CD4-positive, CD25-positive, alpha-beta regulatory T cell (primary cell): ENCODE measurements around the gene L2HGDH. TPM values are rescaled to one million over a fixed set of nuclear protein-coding genes. Genes with fewer than 3 reads are reported as not detected.
"Not testable (repeated sequence)": the region's sequence is repeated elsewhere in the genome, so short reads cannot be mapped to it uniquely, and the experiment has no call there.

ENCODE experiments used
- ATAC-seq, 2 donors: fragments of 150-1000 bp; cut with Tn5 transposase; one replicate each; pipeline ENCODE4 v1.10.0; 2021; ENCODE audit warnings: low read depth in 2 of 2, moderate number of reproducible peaks in 2 of 2, moderate library complexity in 1 of 2
- DNase-seq, 3 donors: peaks; one replicate each; pipeline versions ENCODE4 v3.0.0 to v3.0.0-alpha.2; 2012 to 2022; ENCODE audit warnings: mixed read lengths in 1 of 3
- H3K27ac ChIP-seq: one replicate; pipeline ENCODE4 v1.7.0; 2013; ENCODE audit warnings: mild to moderate bottlenecking, low read length; ENCODE audit not compliant: insufficient read depth, poor library complexity, severe bottlenecking
- H3K27me3 ChIP-seq: one replicate; pipeline ENCODE4 v1.7.0; 2013; ENCODE audit warnings: low read length; ENCODE audit not compliant: control insufficient read depth, insufficient read depth
- H3K36me3 ChIP-seq: one replicate; pipeline ENCODE4 v1.7.0; 2013; ENCODE audit warnings: mild to moderate bottlenecking, low read length, moderate library complexity; ENCODE audit not compliant: control insufficient read depth, insufficient read depth
- H3K4me1 ChIP-seq: 2 replicates; pipeline ENCODE4 v1.7.0; 2013; ENCODE audit warnings: mild to moderate bottlenecking, low read length; ENCODE audit not compliant: insufficient read depth, control insufficient read depth, poor library complexity, severe bottlenecking
- H3K4me3 ChIP-seq: one replicate; pipeline ENCODE4 v1.7.0; 2013; ENCODE audit warnings: low read depth, mild to moderate bottlenecking, low read length, moderate library complexity
- H3K9me3 ChIP-seq, 2 experiments: 1 replicate in 1 of 2; 2 replicates in 1 of 2; pipeline ENCODE4 v1.7.0; 2013; ENCODE audit warnings: low read length in 2 of 2, mild to moderate bottlenecking in 1 of 2, moderate library complexity in 1 of 2; ENCODE audit not compliant: control insufficient read depth in 2 of 2
- H3K27ac Mint-ChIP-seq, 3 donors: one replicate each; pipeline ENCODE4 v1.8.0; 2020 to 2022; ENCODE audit warnings: mild to moderate bottlenecking in 3 of 3, mixed read lengths in 3 of 3, moderate library complexity in 2 of 3
- H3K27me3 Mint-ChIP-seq: one replicate; pipeline ENCODE4 v1.8.0; 2022; ENCODE audit warnings: mild to moderate bottlenecking, mixed read lengths
- H3K36me3 Mint-ChIP-seq: one replicate; pipeline ENCODE4 v1.8.0; 2020; ENCODE audit warnings: mixed read lengths
- H3K4me1 Mint-ChIP-seq, 4 donors: one replicate each; pipeline ENCODE4 v1.8.0; 2020 to 2022; ENCODE audit warnings: mixed read lengths in 4 of 4, mild to moderate bottlenecking in 1 of 4
- H3K4me3 Mint-ChIP-seq, 4 donors: one replicate each; pipeline ENCODE4 v1.8.0; 2020 to 2022; ENCODE audit warnings: mild to moderate bottlenecking in 4 of 4, mixed read lengths in 4 of 4, moderate library complexity in 3 of 4
- H3K9me3 Mint-ChIP-seq, 7 donors: one replicate each; pipeline ENCODE4 v1.8.0; 2020 to 2022; ENCODE audit warnings: mixed read lengths in 7 of 7, mild to moderate bottlenecking in 3 of 7, moderate library complexity in 2 of 7
- polyA plus RNA-seq, 4 donors: library from polyadenylated mRNA; unstranded; fragments of 300-500 nt; fragmentation: Illumina TruSeq; gene quantifications; one replicate each; pipeline ENCODE4 v1.2.3, GENCODE V29; 2021
- total RNA-seq: library from RNA; stranded (reverse); gene quantifications from one replicate; pipeline ENCODE4 v1.2.3, GENCODE V29; 2022

Gene L2HGDH
- total and polyA plus RNA-seq, 5 donors from 2014 or later, result 2.2 to 3.7 (median 3.2) TPM

GRCh38 chr14:50320283-50320682 is 8.3 kb upstream of the L2HGDH start:
- H3K4me3 ChIP-seq, result no peak overlapping the region
- peaks cover 20% of the 10 kb centered on the region for H3K36me3 Mint-ChIP-seq
- H3K27ac ChIP-seq, result no peak overlapping the region
- no peaks in the 10 kb centered on the region for H3K27me3 Mint-ChIP-seq
- DNase-seq (no peak), ATAC-seq (no peak)
- H3K4me3 Mint-ChIP-seq, result no peak overlapping the region
- no peaks in the 10 kb centered on the region for H3K9me3 Mint-ChIP-seq
- no peak overlapping the region for H3K27ac Mint-ChIP-seq
- no peaks in the 10 kb centered on the region for H3K27me3 ChIP-seq
- peaks cover 9% of the 10 kb centered on the region for H3K36me3 ChIP-seq
- H3K9me3 ChIP-seq, result no peaks in the 10 kb centered on the region
- H3K4me1 Mint-ChIP-seq, result peaks cover 13 to 32% (median 16%) of the 10 kb centered on the region in 4 donors
- peaks cover 6% of the 10 kb centered on the region for H3K4me1 ChIP-seq

- Mint-ChIP-seq H3K27ac (no peak overlapping the region), H3K36me3 (peaks cover 16% of the 10 kb centered on the region), H3K4me1 (peaks cover 13 to 32% (median 16%) of the 10 kb centered on the region in 4 donors), H3K4me3 (no peak overlapping the region), H3K9me3 (no peaks in the 10 kb centered on the region), H3K27me3 (no peaks in the 10 kb centered on the region)
- Histone ChIP-seq H3K9me3 (no peaks in the 10 kb centered on the region), H3K4me1 (peaks cover 6% of the 10 kb centered on the region), H3K27ac (no peak overlapping the region), H3K27me3 (no peaks in the 10 kb centered on the region), H3K4me3 (no peak overlapping the region), H3K36me3 (peaks cover 9% of the 10 kb centered on the region)
- no peak for DNase-seq
- ATAC-seq, result no peak
Measured at GRCh38 chr14:50319721-50320120, 7.7 kb upstream of the L2HGDH start.

GRCh38 chr14:50319293-50319692 is 7.3 kb upstream of the L2HGDH start:
- H3K36me3 ChIP-seq, result peaks cover 5% of the 10 kb centered on the region
- no peak overlapping the region for H3K27ac Mint-ChIP-seq
- H3K27me3 Mint-ChIP-seq, result no peaks in the 10 kb centered on the region
- peaks cover 15% of the 10 kb centered on the region for H3K36me3 Mint-ChIP-seq
- H3K4me3 ChIP-seq, result no peak overlapping the region
- H3K9me3 Mint-ChIP-seq, result no peaks in the 10 kb centered on the region
- no peak overlapping the region for H3K27ac ChIP-seq
- peaks cover 6% of the 10 kb centered on the region for H3K4me1 ChIP-seq
- DNase-seq (no peak), ATAC-seq (no peak)
- H3K4me3 Mint-ChIP-seq, result no peak overlapping the region
- H3K9me3 ChIP-seq, result no peaks in the 10 kb centered on the region
- H3K4me1 Mint-ChIP-seq, result peaks cover 14 to 34% (median 17%) of the 10 kb centered on the region in 4 donors
- no peaks in the 10 kb centered on the region for H3K27me3 ChIP-seq

- H3K27me3 Mint-ChIP-seq, result no peaks in the 10 kb centered on the region
- Histone ChIP-seq H3K27ac (no peak overlapping the region), H3K9me3 (no peaks in the 10 kb centered on the region), H3K36me3 (no peaks in the 10 kb centered on the region), H3K4me1 (peaks cover 12% of the 10 kb centered on the region), H3K27me3 (no peaks in the 10 kb centered on the region), H3K4me3 (no peak overlapping the region)
- H3K4me3 Mint-ChIP-seq, result no peak overlapping the region
- H3K36me3 Mint-ChIP-seq, result peaks cover 11% of the 10 kb centered on the region
- ATAC-seq, result no peak
- peak in 1 of 3 donors; percentile 18 for DNase-seq
- H3K27ac Mint-ChIP-seq, result no peak overlapping the region
- peaks cover 14 to 44% (median 28%) of the 10 kb centered on the region in 4 donors for H3K4me1 Mint-ChIP-seq
- no peaks in the 10 kb centered on the region for H3K9me3 Mint-ChIP-seq
Measured at GRCh38 chr14:50318031-50318626, 6.1 kb upstream of the L2HGDH start.

- H3K4me1 Mint-ChIP-seq, result peaks cover 26 to 54% (median 38%) of the 10 kb centered on the region in 4 donors
- peaks cover 11% of the 10 kb centered on the region for H3K36me3 Mint-ChIP-seq
- peaks cover 21% of the 10 kb centered on the region for H3K4me1 ChIP-seq
- not testable (repeated sequence) for H3K4me3 ChIP-seq, H3K9me3 Mint-ChIP-seq, H3K27ac ChIP-seq, H3K27me3 Mint-ChIP-seq, H3K36me3 ChIP-seq, DNase-seq, ATAC-seq, H3K9me3 ChIP-seq, H3K27me3 ChIP-seq
- H3K4me3 Mint-ChIP-seq, result peak overlapping the region; percentile 41 to 95 (median 78)
- peak overlapping the region in 1 of 3 donors; percentile 96 for H3K27ac Mint-ChIP-seq
Measured at GRCh38 chr14:50314098-50314497, 2.1 kb upstream of the L2HGDH start.

GRCh38 chr14:50312734-50313054 is 665 bp upstream of the L2HGDH start:
- H3K9me3 Mint-ChIP-seq, result peaks cover 0 to 1% (median 0%) of the 10 kb centered on the region in 7 donors
- peak; percentile 45 to 48 for ATAC-seq
- peak overlapping the region; percentile 96 to 97 (median 97) for H3K27ac Mint-ChIP-seq
- peak overlapping the region; percentile 80 for H3K4me3 ChIP-seq
- peaks cover 21% of the 10 kb centered on the region for H3K4me1 ChIP-seq
- H3K27ac ChIP-seq, result peak overlapping the region; percentile 91
- H3K36me3 ChIP-seq, result no peaks in the 10 kb centered on the region
- peak overlapping the region; percentile 95 to 97 (median 95) for H3K4me3 Mint-ChIP-seq
- H3K4me1 Mint-ChIP-seq, result peaks cover 21 to 53% (median 37%) of the 10 kb centered on the region in 4 donors
- no peaks in the 10 kb centered on the region for H3K27me3 Mint-ChIP-seq
- no peaks in the 10 kb centered on the region for H3K9me3 ChIP-seq
- peaks cover 11% of the 10 kb centered on the region for H3K36me3 Mint-ChIP-seq
- peak in 2 of 3 donors; percentile 78 for DNase-seq
- H3K27me3 ChIP-seq, result no peaks in the 10 kb centered on the region

GRCh38 chr14:50311337-50311971 is 575 bp downstream of the L2HGDH start:
- H3K27ac Mint-ChIP-seq, result peak overlapping the region; percentile 45 to 97 (median 96)
- H3K36me3 Mint-ChIP-seq, result peaks cover 11% of the 10 kb centered on the region
- Histone ChIP-seq H3K4me3 (peak overlapping the region; percentile 95), H3K4me1 (peaks cover 21% of the 10 kb centered on the region), H3K36me3 (no peaks in the 10 kb centered on the region), H3K27ac (peak overlapping the region; percentile 91), H3K9me3 (no peaks in the 10 kb centered on the region), H3K27me3 (no peaks in the 10 kb centered on the region)
- H3K4me1 Mint-ChIP-seq, result peaks cover 21 to 49% (median 31%) of the 10 kb centered on the region in 4 donors
- H3K9me3 Mint-ChIP-seq, result peaks cover 0 to 1% (median 0%) of the 10 kb centered on the region in 7 donors
- DNase-seq (peak in 1 of 3 donors; percentile 4), ATAC-seq (no peak)
- H3K27me3 Mint-ChIP-seq, result no peaks in the 10 kb centered on the region
- H3K4me3 Mint-ChIP-seq, result peak overlapping the region; percentile 95 to 97 (median 95)
